HCT116 (cell line): ENCODE measurements around the gene TMEM179. TPM values are rescaled to one million over a fixed set of nuclear protein-coding genes. Genes with fewer than 3 reads are reported as not detected.

Source experiments
- ATAC-seq: fragments of 200-7000 bp; cut with Tn5 transposase; 2 replicates; pipeline ENCODE4 v1.9.1; 2020; ENCODE audit warnings: mild to moderate bottlenecking, moderate library complexity
- BruUV-seq: library from RNA; stranded (reverse); fragments of 400-500 nt; replicated peaks from 2 replicates; lab custom pipeline; 2021; lab: Mats Ljungman, UMichigan
- CTCF ChIA-PET: fragments of 300-600 bp; sonication (Branson Sonifier 250); formaldehyde crosslinking; loops from one replicate; lab custom pipeline; 2021; ENCODE audit warnings: antibody characterized with exemption; lab: Charles Lee
- POLR2A ChIA-PET: fragments of 300-600, 350-600 bp; sonication (Branson Sonifier 250); formaldehyde crosslinking; loops from one replicate; lab custom pipeline; 2021; ENCODE audit warnings: antibody characterized with exemption; lab: Charles Lee
- RAD21 ChIA-PET, 2 experiments: fragments of 300-600 bp; sonication (Branson Sonifier 250); formaldehyde crosslinking; loops; one replicate each; lab custom pipeline; 2023; ENCODE audit warnings: low total read pairs in 2 of 2; ENCODE audit not compliant: uncharacterized antibody in 2 of 2, unreplicated experiment in 2 of 2, low non-redundant PET in 1 of 2; lab: Charles Lee
- DNase-seq: peaks from one replicate; pipeline ENCODE4 v3.0.0-alpha.2; 2010; ENCODE audit warnings: low read depth, low spot score
- H2AFZ ChIP-seq: fragments of 200-600 bp; shearing (Covaris generic), sonication (generic); 2 replicates; pipeline ENCODE4 v1.6.1; 2017; ENCODE audit warnings: low read depth, mixed run types, mixed read lengths, antibody characterized with exemption, low read length; ENCODE audit not compliant: poor library complexity, severe bottlenecking
- H3K27ac ChIP-seq: 2 replicates; pipeline ENCODE4 v1.5.1; 2012; ENCODE audit warnings: low read depth, low read length
- H3K27me3 ChIP-seq: fragments of 200-600 bp; sonication (generic); 2 replicates; pipeline ENCODE4 v1.6.1; 2016; ENCODE audit warnings: mixed run types, low read length, mixed read lengths; ENCODE audit not compliant: insufficient read depth
- H3K36me3 ChIP-seq, 2 experiments: fragments of 200-500 bp in 1 of 2; fragments of 200-600 bp in 1 of 2; sonication (Bioruptor generic) in 1 of 2; sonication (generic) in 1 of 2; 2 replicates each; pipeline versions ENCODE4 v1.5.1 to v1.6.1; 2014 to 2016; ENCODE audit warnings: low read length in 2 of 2, inconsistent platforms in 1 of 2, mixed read lengths in 1 of 2, mixed run types in 1 of 2; ENCODE audit not compliant: insufficient read depth in 2 of 2, control insufficient read depth in 1 of 2
- H3K4me1 ChIP-seq, 2 experiments: fragments of 200-600 bp in 1 of 2; sonication (generic) in 1 of 2; 2 replicates each; pipeline versions ENCODE4 v1.5.1 to v1.6.1; 2012 to 2017; ENCODE audit warnings: low read length in 2 of 2, inconsistent platforms in 1 of 2, mild to moderate bottlenecking in 1 of 2, mixed read lengths in 1 of 2, mixed run types in 1 of 2, moderate library complexity in 1 of 2; ENCODE audit not compliant: insufficient read depth in 2 of 2, control insufficient read depth in 1 of 2
- H3K4me2 ChIP-seq: fragments of 200-600 bp; sonication (generic); 2 replicates; pipeline ENCODE4 v1.6.1; 2017; ENCODE audit warnings: mixed run types, low read length, mixed read lengths
- H3K4me3 ChIP-seq, 2 experiments: fragments of 200-600 bp in 1 of 2; sonication (generic) in 1 of 2; replicated peaks in 1 of 2; 2 replicates each; pipeline ENCODE4 v1.5.1; 2011 to 2016; ENCODE audit warnings: low read length in 2 of 2, control low read depth in 1 of 2, low read depth in 1 of 2, mild to moderate bottlenecking in 1 of 2, mixed read lengths in 1 of 2, mixed run types in 1 of 2
- H3K79me2 ChIP-seq: fragments of 200-600 bp; sonication (generic); 2 replicates; pipeline ENCODE4 v1.6.1; 2017; ENCODE audit warnings: mild to moderate bottlenecking, mixed run types, low read length, moderate library complexity, mixed read lengths; ENCODE audit not compliant: insufficient read depth
- H3K9ac ChIP-seq: fragments of 200-600 bp; sonication (generic); 2 replicates; pipeline ENCODE4 v1.6.1; 2016; ENCODE audit warnings: low read length, mixed read lengths
- H3K9me2 ChIP-seq: fragments of 200-600 bp; sonication (generic), shearing (Covaris generic); 2 replicates; pipeline ENCODE4 v1.6.1; 2017; ENCODE audit warnings: mixed run types, mild to moderate bottlenecking, moderate library complexity; ENCODE audit not compliant: insufficient read depth
- H3K9me3 ChIP-seq, 2 experiments: fragments of 200-500 bp in 1 of 2; fragments of 200-600 bp in 1 of 2; sonication (Bioruptor generic) in 1 of 2; sonication (generic) in 1 of 2; 2 replicates each; pipeline ENCODE4 v1.6.1; 2014 to 2017; ENCODE audit warnings: low read length in 2 of 2, mixed read lengths in 2 of 2, inconsistent platforms in 1 of 2, low read depth in 1 of 2, mild to moderate bottlenecking in 1 of 2, mixed run types in 1 of 2, moderate library complexity in 1 of 2; ENCODE audit not compliant: control insufficient read depth in 1 of 2, insufficient read depth in 1 of 2
- H4K20me1 ChIP-seq: fragments of 200-600 bp; sonication (generic), shearing (Covaris generic); 2 replicates; pipeline ENCODE4 v1.6.1; 2017; ENCODE audit warnings: mixed run types, mild to moderate bottlenecking, moderate library complexity; ENCODE audit not compliant: insufficient read depth
- ATF3 ChIP-seq: IDR thresholded peaks from 2 replicates; pipeline ENCODE4 v1.6.1; 2012
- FOSL1 ChIP-seq: IDR thresholded peaks from 2 replicates; pipeline ENCODE4 v1.6.1; 2012; ENCODE audit warnings: low read depth
- POLR2AphosphoS5 ChIP-seq: IDR thresholded peaks from 2 replicates; pipeline ENCODE4 v1.6.1; 2011; ENCODE audit warnings: mild to moderate bottlenecking, low read depth, low read length, moderate library complexity
- SIN3A ChIP-seq: IDR thresholded peaks from 2 replicates; pipeline ENCODE4 v1.6.1; 2012; ENCODE audit warnings: low read depth
- SRF ChIP-seq: IDR thresholded peaks from 2 replicates; pipeline ENCODE4 v1.6.1; 2012; ENCODE audit warnings: low read depth
- TCF7L2 ChIP-seq: IDR thresholded peaks from 2 replicates; pipeline ENCODE4 v1.7.0; 2011; ENCODE audit warnings: borderline replicate concordance, inconsistent platforms; ENCODE audit not compliant: insufficient read depth, insufficient read length; ENCODE audit errors: extremely low read depth
- ZBTB33 ChIP-seq: IDR thresholded peaks from 2 replicates; pipeline ENCODE4 v1.6.1; 2011; ENCODE audit warnings: mild to moderate bottlenecking, low read length, moderate library complexity; ENCODE audit not compliant: insufficient replicate concordance; ENCODE audit errors: extremely low read depth
- ZFX ChIP-seq: fragments of 450-650 bp; IDR thresholded peaks from 2 replicates; pipeline ENCODE4 v1.6.1; 2017
- ZNF274 ChIP-seq: fragments of 200-500 bp; sonication (Bioruptor generic); IDR thresholded peaks from 2 replicates; pipeline ENCODE4 v1.6.1; 2014; ENCODE audit warnings: mild to moderate bottlenecking, low read depth, low read length, inconsistent platforms
- intact Hi-C: fragments of 100-400 bp; cut with micrococcal nuclease; formaldehyde crosslinking; loops from 2 replicates; pipeline ENCODE4 v1.10.0; 2022
- total RNA-seq: library from RNA; stranded (reverse); gene quantifications from one replicate; pipeline ENCODE4 v1.2.1, GENCODE V29; 2021; ENCODE audit not compliant: unreplicated experiment
- TF ChIP-seq, protein P1 (sequence below): IDR thresholded peaks from 2 replicates; pipeline ENCODE4 v1.6.1; 2012; ENCODE audit warnings: low read depth

TMEM179 gene
- total RNA-seq, 1 experiment from 2014 or later: not detected

GRCh38 chr14:104578321-104578720 is 26.3 kb downstream of the TMEM179 start:
- H3K4me1 ChIP-seq: no peaks in the 10 kb centered on the region
- H3K27me3 ChIP-seq: no peaks in the 10 kb centered on the region
- CTCF ChIA-PET: interaction anchor here (1.1 kb wide), 1 partner anchor 62 kb away, joined by 5 read pairs; no protein-coding TSS in a partner anchor
- ATAC-seq: no peak
- H3K9ac ChIP-seq: no peak overlapping the region
- H3K9me3 ChIP-seq: no peaks in the 10 kb centered on the region
- POLR2A ChIA-PET: no interaction called here
- no peaks in the 10 kb centered on the region for H3K9me2 ChIP-seq
- no peaks in the 10 kb centered on the region for H4K20me1 ChIP-seq
- BruUV-seq: no TSS peak
- no peak overlapping the region for H3K4me2 ChIP-seq
- RAD21 ChIA-PET: no interaction called here
- intact Hi-C loops: no loop called here
- no peak for DNase-seq
- no peak overlapping the region for H3K4me3 ChIP-seq
- H3K36me3 ChIP-seq: no peaks in the 10 kb centered on the region
- TF ChIP-seq POLR2AphosphoS5 (no peak), TCF7L2 (no peak), ZNF274 (no peak)
- TF ChIP-seq, protein P1, sequence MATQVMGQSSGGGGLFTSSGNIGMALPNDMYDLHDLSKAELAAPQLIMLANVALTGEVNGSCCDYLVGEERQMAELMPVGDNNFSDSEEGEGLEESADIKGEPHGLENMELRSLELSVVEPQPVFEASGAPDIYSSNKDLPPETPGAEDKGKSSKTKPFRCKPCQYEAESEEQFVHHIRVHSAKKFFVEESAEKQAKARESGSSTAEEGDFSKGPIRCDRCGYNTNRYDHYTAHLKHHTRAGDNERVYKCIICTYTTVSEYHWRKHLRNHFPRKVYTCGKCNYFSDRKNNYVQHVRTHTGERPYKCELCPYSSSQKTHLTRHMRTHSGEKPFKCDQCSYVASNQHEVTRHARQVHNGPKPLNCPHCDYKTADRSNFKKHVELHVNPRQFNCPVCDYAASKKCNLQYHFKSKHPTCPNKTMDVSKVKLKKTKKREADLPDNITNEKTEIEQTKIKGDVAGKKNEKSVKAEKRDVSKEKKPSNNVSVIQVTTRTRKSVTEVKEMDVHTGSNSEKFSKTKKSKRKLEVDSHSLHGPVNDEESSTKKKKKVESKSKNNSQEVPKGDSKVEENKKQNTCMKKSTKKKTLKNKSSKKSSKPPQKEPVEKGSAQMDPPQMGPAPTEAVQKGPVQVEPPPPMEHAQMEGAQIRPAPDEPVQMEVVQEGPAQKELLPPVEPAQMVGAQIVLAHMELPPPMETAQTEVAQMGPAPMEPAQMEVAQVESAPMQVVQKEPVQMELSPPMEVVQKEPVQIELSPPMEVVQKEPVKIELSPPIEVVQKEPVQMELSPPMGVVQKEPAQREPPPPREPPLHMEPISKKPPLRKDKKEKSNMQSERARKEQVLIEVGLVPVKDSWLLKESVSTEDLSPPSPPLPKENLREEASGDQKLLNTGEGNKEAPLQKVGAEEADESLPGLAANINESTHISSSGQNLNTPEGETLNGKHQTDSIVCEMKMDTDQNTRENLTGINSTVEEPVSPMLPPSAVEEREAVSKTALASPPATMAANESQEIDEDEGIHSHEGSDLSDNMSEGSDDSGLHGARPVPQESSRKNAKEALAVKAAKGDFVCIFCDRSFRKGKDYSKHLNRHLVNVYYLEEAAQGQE: no peak
- H3K79me2 ChIP-seq: no peaks in the 10 kb centered on the region
- H2AFZ ChIP-seq: no peak overlapping the region
- no peak overlapping the region for H3K27ac ChIP-seq

- no peaks in the 10 kb centered on the region for H3K4me1 ChIP-seq
- H3K36me3 ChIP-seq: no peaks in the 10 kb centered on the region
- ChIA-PET CTCF (interaction anchor here (1.1 kb wide), 1 partner anchor 63 kb away, joined by 5 read pairs; no protein-coding TSS in a partner anchor), POLR2A (no interaction called here), RAD21 (no interaction called here)
- no peak overlapping the region for H2AFZ ChIP-seq
- H3K4me3 ChIP-seq: no peak overlapping the region
- no peak overlapping the region for H3K4me2 ChIP-seq
- no peaks in the 10 kb centered on the region for H3K27me3 ChIP-seq
- H3K9me2 ChIP-seq: no peaks in the 10 kb centered on the region
- intact Hi-C loops: no loop called here
- H3K27ac ChIP-seq: no peak overlapping the region
- BruUV-seq: no TSS peak
- DNase-seq (no peak), ATAC-seq (no peak)
- H3K79me2 ChIP-seq: no peaks in the 10 kb centered on the region
- H3K9me3 ChIP-seq: no peaks in the 10 kb centered on the region
- no peak overlapping the region for H3K9ac ChIP-seq
- no peaks in the 10 kb centered on the region for H4K20me1 ChIP-seq
- TF ChIP-seq TCF7L2 (no peak), SRF (no peak), ZFX (no peak), ATF3 (no peak), SIN3A (no peak), ZBTB33 (no peak), FOSL1 (no peak)
Observed at GRCh38 chr14:104577847-104578301, 26.7 kb downstream of the TMEM179 start.
